Smooth muscle cell of the brain vasculature (primary cell): ENCODE measurements around the gene SLC47A2.

Experiments
- DNase-seq: peaks from one replicate; pipeline ENCODE4 v3.0.0-alpha.2; 2012; ENCODE audit warnings: low read depth, low spot score

The SLC47A2 gene

DNA sequence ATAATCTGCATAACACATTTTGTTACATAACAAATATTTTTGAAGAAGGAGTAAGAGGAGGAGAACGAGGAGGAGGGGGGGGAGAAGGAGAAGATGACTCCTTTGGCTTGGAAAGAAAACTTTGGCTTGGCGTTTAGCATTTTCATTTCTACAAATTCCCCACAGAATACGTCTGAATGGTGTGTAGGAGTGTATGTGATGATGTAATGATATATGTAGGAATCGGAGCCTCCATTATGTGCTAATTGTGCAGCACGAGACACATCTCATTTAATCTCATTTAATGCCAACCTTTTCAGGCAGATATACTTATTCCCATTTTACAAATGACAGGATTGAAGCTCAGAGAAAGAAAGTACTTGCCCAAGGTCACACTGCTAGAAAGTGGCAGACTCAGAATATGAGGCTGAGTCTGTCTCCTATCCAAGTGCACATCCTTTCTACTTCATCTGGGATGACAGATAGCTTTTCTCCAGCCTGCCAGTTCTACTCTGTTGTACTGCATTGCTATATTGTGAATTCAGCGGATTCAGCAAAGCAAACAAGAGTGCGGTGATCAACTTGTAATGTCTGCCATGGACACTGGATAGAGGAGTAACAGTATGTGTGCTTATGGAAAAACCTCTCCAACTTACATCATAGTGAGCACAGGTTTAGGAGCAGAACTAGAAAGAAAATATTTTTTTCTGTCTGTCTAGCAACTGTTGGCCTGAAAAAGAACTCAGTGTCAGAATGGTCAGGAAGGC, 10.4 kb upstream of the SLC47A2 start:
- DNase-seq = no peak

DNA sequence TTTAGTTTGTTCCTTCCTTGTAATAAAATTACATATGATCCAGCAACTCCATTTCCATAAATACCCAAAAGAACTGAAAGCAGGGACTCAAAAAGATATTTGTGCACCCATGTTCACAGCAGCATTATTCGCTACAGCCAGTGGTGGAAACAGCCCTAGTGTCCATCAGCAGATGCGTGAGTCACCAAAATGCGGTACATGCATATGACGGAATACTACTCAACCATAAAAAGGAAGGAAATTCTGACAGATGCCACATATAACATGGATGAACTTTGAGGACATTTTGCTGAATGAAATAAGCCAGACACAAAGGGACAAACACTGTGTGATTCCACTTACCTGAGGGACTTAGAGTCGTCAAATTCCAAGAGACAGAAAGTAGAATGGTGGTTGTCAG, 9.1 kb upstream of the SLC47A2 start:
- no peak for DNase-seq

DNA sequence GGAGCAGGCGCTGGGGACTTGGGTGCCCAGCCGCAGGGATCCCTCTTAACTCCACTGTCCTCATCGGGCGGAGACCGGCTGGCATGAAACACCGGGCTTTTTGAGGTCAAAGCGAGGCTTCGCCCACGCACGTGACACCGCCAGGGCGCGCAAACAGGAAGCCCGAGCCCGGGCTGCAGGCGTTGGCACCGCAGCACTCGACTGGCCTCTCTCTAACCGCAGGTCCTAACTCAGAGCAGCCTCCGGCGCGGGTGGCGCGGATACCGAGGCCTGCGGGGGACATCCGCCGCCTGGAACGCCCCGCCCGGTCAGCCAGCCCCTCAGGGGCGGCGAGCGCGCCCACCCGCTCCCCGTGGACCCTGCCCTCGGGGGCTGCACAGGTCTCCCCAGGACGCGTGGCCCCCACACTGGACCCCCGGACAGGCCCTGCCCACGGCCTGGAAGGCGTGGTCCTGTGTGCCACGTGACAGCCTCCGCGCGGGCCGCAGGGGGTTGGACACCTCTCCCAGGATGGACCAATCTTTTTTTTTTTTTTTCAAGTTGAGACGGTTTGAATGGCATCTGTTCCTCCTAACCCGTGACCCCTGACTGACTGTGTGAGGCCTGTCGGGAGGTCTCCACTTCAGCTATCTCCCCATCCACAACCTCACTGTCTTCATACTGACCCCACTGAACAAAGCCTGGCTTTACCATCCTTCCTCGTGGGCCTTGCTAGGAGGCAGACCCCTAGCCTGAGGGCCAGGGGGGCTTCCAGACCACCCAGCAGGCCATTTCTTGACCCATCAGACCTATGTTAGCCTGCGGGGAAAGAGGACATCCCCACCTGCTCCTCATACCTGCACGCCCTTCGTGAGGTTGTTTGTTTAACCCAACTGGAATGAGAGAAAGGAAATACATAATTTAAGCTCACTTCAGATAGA, 8.4 kb upstream of the SLC47A2 start:
- no peak for DNase-seq

DNA sequence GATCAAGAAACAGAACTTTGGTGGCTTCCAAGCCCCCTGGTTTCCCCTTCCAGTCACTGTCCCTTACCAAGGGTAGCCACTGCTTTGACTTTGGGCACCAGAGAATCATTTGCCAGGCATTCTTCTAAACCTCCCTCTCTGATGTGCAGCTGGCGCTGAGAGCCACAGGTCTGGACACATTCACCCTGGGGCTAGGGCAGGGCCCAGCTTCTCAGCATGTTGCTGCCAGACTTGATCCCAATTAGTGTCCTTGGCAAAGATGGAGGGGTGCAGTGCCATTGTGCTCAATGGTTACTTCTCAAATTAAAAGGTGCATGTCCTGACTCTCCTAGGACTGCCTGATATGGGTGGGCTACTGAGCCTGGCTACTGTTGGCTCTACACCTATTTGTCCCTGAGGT, 7.6 kb upstream of the SLC47A2 start:
- DNase-seq = no peak

DNA sequence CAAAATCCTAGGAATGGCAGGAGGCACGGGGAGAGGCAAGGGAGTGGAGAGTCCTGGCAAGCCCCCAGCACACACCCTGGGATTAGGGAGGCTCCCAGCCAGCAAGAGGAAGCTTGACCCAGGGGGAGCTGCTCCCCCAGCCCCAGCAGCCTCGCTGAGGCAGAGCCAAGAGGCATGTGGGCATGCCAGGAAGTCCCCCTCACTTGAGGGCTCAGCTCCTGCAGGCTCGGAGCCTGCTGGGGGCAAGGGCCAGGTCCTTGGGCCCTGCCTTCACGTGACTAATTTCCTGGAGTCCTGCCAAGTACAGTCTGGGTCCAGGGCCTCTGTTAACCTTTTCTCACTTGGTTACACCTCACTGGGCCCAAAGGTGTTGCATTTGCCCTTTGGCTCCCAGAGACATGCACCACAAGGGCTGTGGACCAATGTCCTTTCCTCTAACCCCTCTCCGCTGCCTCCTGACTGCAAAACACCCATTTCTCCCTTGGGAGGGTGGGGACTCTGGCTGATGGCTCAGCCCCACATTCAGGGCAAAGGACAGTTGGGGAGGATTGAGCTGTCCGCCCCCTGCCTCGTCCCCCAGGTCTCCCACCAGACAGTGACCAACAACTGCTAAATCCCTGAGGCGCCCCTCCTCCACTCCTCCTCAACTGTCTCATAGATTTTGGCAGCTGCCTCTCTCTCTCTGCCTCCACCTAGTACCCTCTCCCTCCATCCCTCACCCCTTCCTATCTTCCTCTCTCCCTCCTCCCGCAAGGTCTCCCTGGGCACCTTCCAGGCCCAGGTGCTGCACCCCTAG, 4.4 kb upstream of the SLC47A2 start:
- no peak for DNase-seq

DNA sequence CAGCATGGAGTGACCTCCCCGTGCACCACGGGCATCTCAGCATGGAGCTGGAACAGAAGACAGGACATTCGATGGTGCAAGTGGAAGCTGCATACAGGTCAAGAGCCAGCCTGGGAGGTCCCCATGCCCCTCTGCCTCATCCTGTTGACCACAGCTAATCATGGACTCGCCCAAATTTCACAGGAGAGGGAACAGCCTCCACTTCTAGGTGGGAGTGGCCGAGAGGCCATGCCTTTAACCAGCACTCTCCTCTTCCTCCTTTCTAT, 3.8 kb upstream of the SLC47A2 start:
- no peak for DNase-seq

DNA sequence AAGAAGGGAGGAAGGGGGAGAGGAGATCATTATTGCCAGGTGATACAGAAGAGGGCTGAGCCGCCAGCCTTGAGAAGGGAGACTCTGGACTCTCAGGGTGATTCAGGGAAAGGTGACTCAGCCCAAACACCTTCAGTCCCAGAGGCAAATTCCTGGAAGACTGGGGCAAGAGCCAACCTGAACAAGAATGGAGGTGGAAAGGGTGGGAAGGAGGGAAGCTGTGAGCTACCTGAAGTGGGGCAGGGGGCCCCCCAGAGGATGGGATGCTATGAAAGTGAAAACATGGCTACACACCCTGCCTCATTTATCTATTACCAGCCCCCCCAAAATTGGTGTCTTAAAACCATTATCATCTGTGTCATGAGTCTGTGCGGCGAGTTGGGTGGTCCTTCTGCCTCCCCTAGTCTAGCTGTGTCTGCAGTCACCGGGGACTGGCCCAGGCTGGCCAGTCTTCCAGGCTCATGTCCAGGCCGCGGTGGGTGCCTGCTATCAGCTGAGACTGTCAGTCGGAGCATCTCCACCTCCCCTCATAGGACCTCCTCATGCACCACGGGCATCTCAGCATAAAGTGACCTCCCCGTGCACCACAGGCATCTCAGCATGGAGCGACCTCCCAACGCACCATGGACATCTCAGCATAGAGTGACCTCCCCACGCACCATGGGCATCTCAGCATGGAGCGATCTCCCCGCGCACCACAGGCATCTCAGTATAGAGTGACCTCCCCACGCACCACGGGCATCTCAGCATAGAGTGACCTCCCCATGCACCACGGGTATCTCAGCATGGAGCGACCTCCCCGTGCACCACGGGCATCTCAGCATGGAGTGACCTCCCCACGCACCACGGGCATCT, 3.2 kb upstream of the SLC47A2 start:
- no peak for DNase-seq

DNA sequence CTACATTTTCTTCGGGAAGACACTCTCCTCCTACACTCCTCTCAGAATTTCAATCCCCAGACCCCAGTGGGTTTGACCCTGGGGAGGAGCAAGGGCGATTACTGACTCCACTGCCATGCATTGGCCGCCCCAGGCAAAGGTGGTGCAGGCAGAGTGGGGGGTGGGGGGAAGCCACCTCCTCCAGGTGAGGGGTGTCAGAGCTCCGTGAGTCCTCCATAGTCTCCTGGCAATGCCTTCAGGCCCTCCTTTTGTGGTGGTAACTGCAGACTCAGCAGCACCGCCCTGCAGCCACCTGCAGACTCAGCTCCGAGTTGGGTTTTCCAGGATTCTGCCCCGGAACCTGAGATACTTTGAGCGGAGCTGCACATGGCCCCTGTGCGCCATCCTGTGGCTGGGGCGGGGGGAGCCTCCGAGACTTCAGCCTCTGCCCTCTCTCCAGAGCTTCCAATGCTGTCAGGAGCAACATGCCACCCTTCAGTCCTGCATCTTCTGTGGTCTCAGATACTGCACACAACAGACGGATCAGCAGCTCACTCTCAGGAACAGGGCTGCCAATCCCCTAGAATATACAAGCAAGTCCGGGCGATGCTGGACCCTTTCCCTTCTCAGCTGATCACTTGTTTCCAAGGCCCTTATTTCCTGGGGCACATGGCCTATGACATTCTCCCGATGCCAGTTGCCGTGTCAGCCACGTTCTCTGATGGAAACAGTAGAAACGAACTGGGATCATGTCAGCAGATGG, 2.4 kb upstream of the SLC47A2 start:
- DNase-seq = no peak

DNA sequence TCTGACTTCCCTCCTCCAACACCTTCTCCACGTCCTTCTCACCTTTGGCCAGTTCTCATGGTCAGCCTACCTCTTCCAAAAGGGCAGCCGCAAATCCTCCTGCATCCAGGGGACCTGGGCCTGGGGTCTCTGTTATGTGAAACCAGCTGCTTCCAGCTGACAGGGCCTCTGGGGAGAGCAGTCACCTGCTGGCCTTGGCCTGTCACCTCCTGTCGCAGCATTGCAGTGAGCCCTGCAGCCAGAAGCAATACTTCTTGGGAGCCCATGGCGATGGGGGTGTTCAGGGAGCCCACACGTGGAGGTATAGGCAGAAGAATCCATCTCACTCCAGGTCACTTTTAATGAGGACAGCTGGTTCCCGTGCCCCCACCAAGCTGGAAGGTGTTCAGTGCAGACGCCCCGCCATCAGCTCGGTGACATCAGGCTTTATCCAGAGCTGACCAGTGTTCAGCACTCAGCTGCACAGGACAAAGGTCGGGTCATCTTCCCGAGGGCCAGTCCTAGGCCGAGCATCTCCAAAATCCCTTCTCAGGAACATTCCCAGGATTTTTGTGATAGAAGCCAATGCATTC, 1.7 kb upstream of the SLC47A2 start:
- no peak for DNase-seq

DNA sequence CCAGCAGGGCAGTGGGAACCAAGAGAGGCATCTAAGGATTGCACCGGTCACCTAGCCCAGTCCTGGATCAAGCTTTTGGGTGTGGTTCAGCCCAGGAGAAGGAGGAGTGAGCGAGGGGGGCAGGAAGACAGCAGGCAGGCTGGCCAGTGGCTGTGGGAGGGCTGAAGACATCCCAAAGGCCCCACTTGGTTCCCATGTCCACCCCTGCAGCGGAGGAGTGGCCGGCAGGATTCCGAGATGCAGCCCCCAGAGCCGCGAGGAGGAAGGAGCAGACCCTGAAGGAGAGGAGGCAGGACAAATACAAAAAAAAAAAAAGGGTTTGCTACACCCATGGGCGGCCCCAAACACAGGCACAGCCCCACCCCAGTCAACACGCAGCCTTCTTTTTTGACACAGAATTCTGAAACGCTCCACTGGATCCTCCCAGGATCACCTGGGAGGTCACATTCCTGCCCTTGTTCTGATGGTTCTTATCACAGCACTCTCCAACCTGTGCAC, 1.1 kb upstream of the SLC47A2 start:
- no peak for DNase-seq

DNA sequence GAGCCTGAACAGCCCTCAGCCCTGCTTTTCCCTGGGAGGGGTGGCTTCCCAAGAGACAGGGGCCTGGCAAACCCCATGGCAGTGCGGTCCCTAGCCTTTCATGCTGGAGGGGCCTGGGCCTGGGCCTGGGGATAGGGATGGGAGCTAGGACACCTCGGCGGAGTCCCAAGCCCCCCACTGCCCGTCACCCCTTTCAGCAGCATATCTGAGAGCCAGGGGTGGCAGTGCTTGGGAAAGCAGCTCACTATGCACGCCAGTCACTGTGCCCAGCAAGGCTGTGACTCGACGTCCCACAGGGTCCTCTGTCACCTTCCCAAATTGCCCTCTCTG, 612 bp upstream of the SLC47A2 start:
- no peak for DNase-seq

DNA sequence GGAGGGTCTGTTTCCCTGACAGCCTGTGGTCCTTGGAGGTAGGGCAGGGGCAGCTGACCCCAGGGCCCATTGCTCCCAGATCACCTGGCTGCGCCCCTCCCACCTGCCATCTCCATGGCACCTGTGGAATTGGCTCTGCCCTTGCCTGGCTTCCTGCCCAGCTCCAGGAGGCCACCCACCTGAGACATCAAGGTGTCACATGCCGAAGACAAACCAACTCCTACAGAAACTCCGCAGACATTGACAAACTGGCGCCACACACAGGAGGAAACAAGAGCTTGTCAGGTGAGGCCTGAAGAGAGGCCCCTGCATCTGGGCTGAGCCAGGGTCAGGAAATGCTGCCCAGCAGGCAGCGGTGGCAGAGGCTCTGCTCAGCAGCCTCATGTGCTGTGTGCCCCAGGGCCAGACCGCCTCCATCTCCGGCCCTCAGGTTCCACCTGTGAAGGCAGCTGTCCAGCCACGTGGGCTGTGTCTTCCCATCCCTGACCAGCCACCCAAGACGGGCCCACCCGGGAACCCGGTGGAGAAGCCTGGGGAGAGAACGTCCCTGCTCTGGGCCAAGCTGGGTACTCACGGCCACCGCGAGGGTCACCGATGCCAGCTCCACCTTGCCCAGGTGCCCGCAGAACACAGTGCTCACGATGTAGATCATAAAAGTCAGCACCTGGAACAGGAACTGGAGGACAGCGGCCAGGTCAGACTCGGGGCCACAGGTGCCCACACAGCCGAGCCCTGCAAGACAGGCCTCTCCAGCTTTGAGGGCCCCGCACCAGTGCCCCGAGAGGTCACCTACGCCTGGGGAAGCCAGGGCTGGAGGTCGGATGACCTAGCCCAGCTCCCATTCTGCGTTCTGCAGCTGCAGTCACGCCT, 1.6 kb downstream of the SLC47A2 start:
- no peak for DNase-seq

DNA sequence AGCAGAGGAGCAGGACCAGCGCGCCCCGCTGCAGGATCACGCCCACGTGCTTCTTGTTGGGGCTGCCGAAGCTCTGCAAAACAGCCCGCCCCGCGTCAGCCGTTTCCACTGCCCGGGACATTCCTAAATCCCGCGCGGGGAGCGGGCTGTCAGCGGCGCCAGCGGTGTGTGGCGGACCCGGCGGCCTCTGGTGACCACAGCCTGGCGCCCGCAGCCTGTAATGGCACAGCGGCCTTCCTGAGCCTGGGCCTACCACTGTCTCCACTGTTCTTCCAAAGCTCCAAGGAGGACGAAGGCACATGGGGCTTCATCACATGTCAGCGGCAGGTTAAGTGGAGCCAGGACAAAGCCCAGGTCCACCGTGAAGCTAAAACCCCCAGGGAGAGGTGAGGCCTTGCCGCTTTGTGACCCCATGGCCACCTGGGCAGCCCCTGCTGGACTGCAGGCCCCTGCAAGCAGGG, 2.5 kb downstream of the SLC47A2 start:
- no peak for DNase-seq

DNA sequence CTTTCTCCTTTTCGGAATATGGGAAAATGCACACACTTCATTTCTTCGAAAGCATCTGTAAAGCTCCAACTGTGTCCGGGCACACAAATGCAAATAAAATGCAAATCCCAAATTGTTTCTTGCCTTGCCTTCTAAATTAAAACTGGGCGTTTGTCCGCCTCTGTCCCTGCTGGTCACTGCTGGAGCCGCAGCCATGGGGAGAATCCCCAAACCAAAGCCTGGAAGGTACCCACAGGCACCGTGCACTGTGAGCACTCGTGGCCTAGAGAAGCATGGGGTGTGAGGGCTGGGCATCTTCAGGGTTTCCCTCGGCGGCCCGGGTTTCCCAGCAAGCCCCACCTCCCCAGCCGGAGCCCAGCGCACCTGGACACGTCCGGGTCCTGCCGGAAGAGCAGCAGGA, 2.9 kb downstream of the SLC47A2 start:
- no peak for DNase-seq

DNA sequence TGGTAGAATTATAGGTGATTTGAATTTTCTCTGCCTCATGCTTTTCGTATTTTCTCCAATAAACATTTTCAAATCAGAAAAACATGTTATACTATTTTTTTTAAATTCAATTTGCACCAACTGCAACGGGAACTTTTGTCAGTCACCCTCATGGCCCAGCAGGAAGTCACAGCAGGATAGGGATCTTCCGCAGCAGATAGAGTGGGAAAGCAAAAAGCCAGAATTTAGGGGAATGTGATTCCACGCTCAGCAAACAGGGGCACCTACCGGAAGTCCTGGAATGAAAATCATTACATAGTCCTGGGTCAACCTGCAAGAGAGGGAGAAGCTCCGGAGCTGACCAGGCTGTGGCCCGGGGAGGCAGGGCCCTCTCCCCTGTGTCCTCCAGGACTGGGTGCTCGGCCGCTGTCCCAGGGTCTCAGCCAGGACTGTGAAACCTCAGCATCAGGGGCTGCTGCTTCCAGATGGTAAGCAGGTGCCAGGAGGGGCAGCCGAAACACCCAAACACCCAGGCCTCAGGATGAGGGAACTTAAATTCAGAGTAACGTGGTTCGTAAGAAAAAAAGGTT, 3.9 kb downstream of the SLC47A2 start:
- no peak for DNase-seq

DNA sequence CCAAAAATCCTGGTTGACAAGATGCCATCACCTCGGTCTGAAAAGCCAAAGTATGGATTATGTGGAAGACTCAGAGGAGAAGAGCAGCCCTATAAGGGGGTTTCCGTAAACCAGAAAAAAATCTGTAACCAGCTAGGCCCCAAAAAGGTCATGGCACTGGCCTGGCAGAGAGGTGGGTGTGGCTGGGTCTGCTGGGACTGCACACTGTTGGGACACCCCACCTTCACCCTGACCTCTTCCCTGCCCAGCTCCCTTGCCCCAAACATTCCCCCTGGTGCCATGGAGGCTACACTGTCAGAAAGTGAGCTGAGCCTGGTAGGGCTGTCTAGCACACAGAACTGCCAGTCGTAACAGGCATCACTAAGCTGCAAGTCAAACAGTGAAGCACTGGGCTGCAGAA, 6.5 kb downstream of the SLC47A2 start:
- no peak for DNase-seq

DNA sequence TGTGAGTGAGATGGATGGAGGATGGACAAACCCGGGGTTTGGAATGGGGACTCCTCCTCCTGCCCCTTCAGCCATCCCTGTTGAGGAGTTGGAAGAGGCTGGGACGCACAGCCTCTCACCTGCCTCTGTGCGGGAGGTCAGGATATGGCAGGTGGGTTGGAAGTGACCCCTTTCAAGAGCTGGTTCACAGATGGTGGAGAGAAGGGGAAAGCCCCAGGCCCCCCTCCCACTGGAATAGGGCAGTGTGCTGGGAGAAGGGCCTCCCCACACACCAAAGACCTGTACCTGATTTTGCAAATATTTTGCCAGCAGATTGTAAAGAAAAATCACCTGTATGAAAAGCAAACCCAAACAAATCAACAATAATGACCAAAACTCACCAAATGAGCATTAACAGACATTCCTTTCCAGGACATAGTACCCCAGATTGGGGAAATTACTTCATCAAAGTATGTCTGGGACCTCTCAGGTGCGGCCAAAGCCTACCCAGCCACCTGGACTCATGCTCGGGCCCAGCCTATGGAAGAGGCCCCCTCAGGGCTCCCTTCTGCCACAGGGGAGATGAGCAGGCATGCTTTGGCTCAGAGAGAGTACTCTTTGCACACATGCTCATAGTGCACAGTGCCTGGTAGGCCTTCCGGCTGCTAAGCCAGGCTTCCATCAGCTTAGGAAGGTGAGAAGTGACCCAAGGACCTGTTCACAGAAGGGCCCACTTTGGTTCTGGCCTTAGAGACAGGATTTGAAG, 7.8 kb downstream of the SLC47A2 start:
- DNase-seq = no peak

DNA sequence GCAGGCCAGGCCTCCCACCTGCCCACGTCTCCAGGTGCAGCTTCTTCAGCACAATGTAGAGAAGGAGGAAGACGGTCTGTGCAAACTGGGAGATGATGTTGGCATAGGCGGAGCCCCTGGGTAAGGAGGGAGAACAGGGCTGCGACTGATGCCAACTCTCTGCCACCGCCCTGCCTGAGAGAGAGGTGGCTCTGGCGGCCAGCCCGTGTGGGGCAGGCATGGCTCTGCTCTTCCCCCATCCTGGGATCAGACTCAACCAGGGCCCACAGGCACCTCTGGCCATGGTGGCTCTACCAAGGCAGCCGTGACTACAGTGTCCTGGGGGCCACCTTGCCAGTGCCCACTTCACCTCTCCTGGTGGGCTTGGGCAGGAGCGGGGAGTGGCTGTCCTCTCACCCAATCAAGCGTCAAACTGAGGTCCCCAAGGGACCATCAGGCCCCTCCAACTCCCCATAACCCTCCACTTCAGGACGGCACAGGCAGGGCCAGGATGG, 8.6 kb downstream of the SLC47A2 start:
- DNase-seq = no peak
